SK-N-MC (cell line): ENCODE data around the gene SDK1.

ENCODE experiments used
- DNase-seq: peaks from one replicate; pipeline ENCODE4 v3.0.0-alpha.2; 2011; ENCODE audit warnings: low read depth, low spot score
- H3K27ac ChIP-seq: fragments of 200-600 bp; sonication (generic); 2 replicates; pipeline ENCODE4 v1.5.1; 2016; ENCODE audit warnings: mixed run types
- H3K36me3 ChIP-seq: fragments of 200-600 bp; sonication (generic); 2 replicates; pipeline ENCODE4 v1.6.1; 2017; ENCODE audit warnings: antibody characterized with exemption, low read length, mixed read lengths; ENCODE audit not compliant: insufficient read depth
- H3K4me3 ChIP-seq: fragments of 200-600 bp; sonication (generic); 2 replicates; pipeline ENCODE4 v1.5.1; 2016
- H3K9ac ChIP-seq: fragments of 200-600 bp; sonication (generic); 2 replicates; pipeline ENCODE4 v1.8.0; 2017; ENCODE audit warnings: mixed run types, mixed read lengths; ENCODE audit not compliant: insufficient read length
- H3K9me3 ChIP-seq: fragments of 200-600 bp; sonication (generic); 2 replicates; pipeline ENCODE4 v1.6.1; 2017; ENCODE audit warnings: low read depth, mild to moderate bottlenecking, antibody characterized with exemption, low read length, moderate library complexity, mixed read lengths
- EZH2 ChIP-seq: fragments of 200-600 bp; sonication (generic); IDR thresholded peaks from one replicate; pipeline ENCODE4 v1.6.1; 2017; ENCODE audit warnings: antibody characterized with exemption
- FOXP2 ChIP-seq: optimal IDR thresholded peaks from 2 replicates; pipeline ENCODE3; 2011; ENCODE audit warnings: mild to moderate bottlenecking, moderate library complexity; ENCODE audit not compliant: insufficient read depth; ENCODE audit errors: extremely low read length, control extremely low read depth
- POLR2AphosphoS5 ChIP-seq: IDR thresholded peaks from 2 replicates; pipeline ENCODE4 v1.6.1; 2012; ENCODE audit warnings: mild to moderate bottlenecking, low read depth, low read length, borderline replicate concordance

Gene SDK1

GRCh38 chr7:4066626-4067475 is 765.8 kb downstream of the SDK1 start:
- H3K27ac ChIP-seq, result no peak overlapping the region
- peaks cover 27% of the 10 kb centered on the region; the same call in 1 of the 2 replicates for H3K36me3 ChIP-seq
- TF ChIP-seq POLR2AphosphoS5, result no peak
- no peak for TF ChIP-seq FOXP2

GRCh38 chr7:4067476-4067760 is 766.4 kb downstream of the SDK1 start:
- Histone ChIP-seq H3K36me3 (peaks cover 24% of the 10 kb centered on the region; the same call in 1 of the 2 replicates), H3K9me3 (peaks cover 2% of the 10 kb centered on the region; the same call in 1 of the 2 replicates), H3K9ac (no peak overlapping the region), H3K27ac (no peak overlapping the region), H3K4me3 (no peak overlapping the region)
- no peak for DNase-seq
- TF ChIP-seq FOXP2 (no peak), POLR2AphosphoS5 (no peak), EZH2 (no peak)

More at GRCh38 chr7:4066626-4067475, 765.8 kb downstream of the SDK1 start:
- no peak overlapping the region for H3K4me3 ChIP-seq
- H3K9ac ChIP-seq, result no peak overlapping the region
- no peak for DNase-seq
- H3K9me3 ChIP-seq, result peaks cover 6% of the 10 kb centered on the region; the same call in 1 of the 2 replicates

- H3K9me3 ChIP-seq, result no peaks in the 10 kb centered on the region
- TF ChIP-seq FOXP2, result no peak
- no peak for TF ChIP-seq EZH2
- no peak for TF ChIP-seq POLR2AphosphoS5
- H3K9ac ChIP-seq, result no peak overlapping the region
- no peak overlapping the region for H3K27ac ChIP-seq
- peaks cover 19% of the 10 kb centered on the region; the same call in 1 of the 2 replicates for H3K36me3 ChIP-seq
- no peak overlapping the region for H3K4me3 ChIP-seq
- no peak for DNase-seq
Measured at GRCh38 chr7:4067874-4068273, 766.8 kb downstream of the SDK1 start.

- Histone ChIP-seq H3K9me3 (no peaks in the 10 kb centered on the region), H3K4me3 (no peak overlapping the region), H3K9ac (no peak overlapping the region), H3K36me3 (peaks cover 16% of the 10 kb centered on the region; the same call in 1 of the 2 replicates), H3K27ac (no peak overlapping the region)
- no peak for DNase-seq
- TF ChIP-seq FOXP2 (no peak), POLR2AphosphoS5 (no peak), EZH2 (no peak)
Measured at GRCh38 chr7:4068286-4068685, 767.2 kb downstream of the SDK1 start.

GRCh38 chr7:4069268-4070095 is 768.4 kb downstream of the SDK1 start:
- Histone ChIP-seq H3K27ac (no peak overlapping the region), H3K9ac (no peak overlapping the region), H3K9me3 (no peaks in the 10 kb centered on the region), H3K4me3 (no peak overlapping the region), H3K36me3 (peaks cover 16% of the 10 kb centered on the region; the same call in 1 of the 2 replicates)
- TF ChIP-seq POLR2AphosphoS5, result no peak
- no peak for TF ChIP-seq EZH2
- no peak for TF ChIP-seq FOXP2
- no peak for DNase-seq

- no peaks in the 10 kb centered on the region for H3K9me3 ChIP-seq
- no peak for TF ChIP-seq FOXP2
- no peak for TF ChIP-seq POLR2AphosphoS5
- TF ChIP-seq EZH2, result no peak
Measured at GRCh38 chr7:4070214-4070613, 769.2 kb downstream of the SDK1 start.

GRCh38 chr7:4071370-4072058 is 770.5 kb downstream of the SDK1 start:
- peaks cover 17% of the 10 kb centered on the region; the same call in 1 of the 2 replicates for H3K36me3 ChIP-seq
- H3K27ac ChIP-seq, result no peak overlapping the region
- DNase-seq, result no peak
- H3K9me3 ChIP-seq, result no peaks in the 10 kb centered on the region
- TF ChIP-seq FOXP2, result no peak
- no peak overlapping the region for H3K9ac ChIP-seq
- H3K4me3 ChIP-seq, result no peak overlapping the region

More at GRCh38 chr7:4070214-4070613, 769.2 kb downstream of the SDK1 start:
- Histone ChIP-seq H3K9ac (no peak overlapping the region), H3K27ac (no peak overlapping the region), H3K4me3 (no peak overlapping the region), H3K36me3 (peaks cover 16% of the 10 kb centered on the region; the same call in 1 of the 2 replicates)
- no peak for DNase-seq

GRCh38 chr7:4072161-4072925 is 771.3 kb downstream of the SDK1 start:
- Histone ChIP-seq H3K9me3 (no peaks in the 10 kb centered on the region), H3K4me3 (no peak overlapping the region), H3K27ac (no peak overlapping the region), H3K36me3 (peaks cover 25% of the 10 kb centered on the region; the same call in 1 of the 2 replicates), H3K9ac (no peak overlapping the region)
- no peak for DNase-seq
- TF ChIP-seq POLR2AphosphoS5 (no peak), EZH2 (no peak)
